SK-N-SH (cell line): Measurements from ENCODE around the gene RANBP10. TPM values are rescaled to one million over a fixed set of nuclear protein-coding genes. Genes with fewer than 3 reads are reported as not detected.
A peak's percentile ranks its signal among the peaks of the same experiment; 100 is the strongest.

ENCODE experiments used
- CTCF ChIA-PET: fragments of 300-600, 350-600 bp; formaldehyde crosslinking; extraction: SDS; loops from one replicate; lab custom pipeline; 2021; lab: Yijun Ruan, JAX
- POLR2A ChIA-PET: fragments of 350-600 bp; sonication (Branson Sonifier 250); formaldehyde crosslinking; extraction: SDS; loops from one replicate; lab custom pipeline; 2020; ENCODE audit warnings: antibody characterized with exemption, inconsistent platforms; lab: Yijun Ruan, JAX
- DNase-seq: peaks from one replicate; pipeline ENCODE4 v3.0.0; 2012
- H2AFZ ChIP-seq: fragments of 200-600 bp; sonication (generic); 2 replicates; pipeline ENCODE4 v1.8.1; 2016; ENCODE audit warnings: antibody characterized with exemption, mild to moderate bottlenecking, low read depth
- H3F3A ChIP-seq: fragments of 200-600 bp; sonication (generic); replicated peaks from 2 replicates; pipeline ENCODE3; 2016; ENCODE audit warnings: antibody characterized with exemption, mild to moderate bottlenecking; ENCODE audit not compliant: insufficient read depth
- H3K27ac ChIP-seq, 2 experiments: fragments of 200-500 bp in 1 of 2; fragments of 200-600 bp in 1 of 2; sonication (Bioruptor generic) in 1 of 2; sonication (generic), shearing (Covaris generic) in 1 of 2; 2 replicates each; pipeline versions ENCODE4 v1.5.1 to v1.6.1; 2014 to 2016; ENCODE audit warnings: low read depth in 2 of 2, inconsistent platforms in 1 of 2, low read length in 1 of 2, mild to moderate bottlenecking in 1 of 2, mixed read lengths in 1 of 2
- H3K27me3 ChIP-seq: fragments of 200-600 bp; sonication (generic), shearing (Covaris generic); 2 replicates; pipeline ENCODE4 v1.6.1; 2016; ENCODE audit warnings: mixed run types; ENCODE audit not compliant: insufficient read depth
- H3K36me3 ChIP-seq, 2 experiments: fragments of 200-500 bp in 1 of 2; fragments of 200-600 bp in 1 of 2; sonication (Bioruptor generic) in 1 of 2; sonication (generic) in 1 of 2; replicated peaks in 1 of 2; 2 replicates each; pipeline versions ENCODE3 to v1.5.1; 2014 to 2016; ENCODE audit warnings: low read length in 1 of 2, mild to moderate bottlenecking in 1 of 2; ENCODE audit not compliant: insufficient read depth in 2 of 2, control insufficient read depth in 1 of 2
- H3K4me1 ChIP-seq, 2 experiments: fragments of 200-500 bp in 1 of 2; fragments of 200-600 bp in 1 of 2; sonication (Bioruptor generic) in 1 of 2; sonication (generic), shearing (Covaris generic) in 1 of 2; 2 replicates each; pipeline versions ENCODE4 v1.5.1 to v1.6.1; 2014 to 2016; ENCODE audit warnings: low read depth in 1 of 2, low read length in 1 of 2, mixed run types in 1 of 2; ENCODE audit not compliant: insufficient read depth in 2 of 2, control insufficient read depth in 1 of 2
- H3K4me2 ChIP-seq: fragments of 200-600 bp; sonication (generic), shearing (Covaris generic); 2 replicates; pipeline ENCODE4 v1.6.1; 2017; ENCODE audit warnings: mixed run types
- H3K4me3 ChIP-seq, 2 experiments: fragments of 200-500 bp in 1 of 2; fragments of 200-600 bp in 1 of 2; sonication (Bioruptor generic) in 1 of 2; sonication (generic), shearing (Covaris generic) in 1 of 2; 2 replicates each; pipeline versions ENCODE4 v1.5.1 to v1.8.1; 2014 to 2016; ENCODE audit warnings: low read depth in 2 of 2, inconsistent platforms in 1 of 2, low read length in 1 of 2, mild to moderate bottlenecking in 1 of 2, mixed read lengths in 1 of 2, moderate library complexity in 1 of 2
- H3K79me2 ChIP-seq: fragments of 200-600 bp; sonication (generic); 2 replicates; pipeline ENCODE4 v1.8.1; 2017; ENCODE audit warnings: mild to moderate bottlenecking; ENCODE audit not compliant: insufficient read depth
- H3K9ac ChIP-seq: fragments of 200-600 bp; sonication (generic); 2 replicates; pipeline ENCODE4 v1.6.1; 2017; ENCODE audit warnings: mixed run types
- H3K9me2 ChIP-seq: fragments of 200-600 bp; sonication (generic); 2 replicates; pipeline ENCODE4 v1.6.1; 2017; ENCODE audit warnings: mixed run types
- H3K9me3 ChIP-seq: fragments of 200-600 bp; sonication (generic); 2 replicates; pipeline ENCODE4 v1.6.1; 2017; ENCODE audit warnings: mixed run types, mild to moderate bottlenecking, moderate library complexity
- H4K20me1 ChIP-seq: fragments of 200-600 bp; sonication (generic); 2 replicates; pipeline ENCODE4 v1.6.1; 2017; ENCODE audit warnings: mild to moderate bottlenecking, mixed run types; ENCODE audit not compliant: insufficient read depth
- CHD2 ChIP-seq: fragments of 150-350 bp; IDR thresholded peaks from 2 replicates; pipeline ENCODE4 v1.6.1; 2018; ENCODE audit warnings: low read length; ENCODE audit not compliant: partially characterized antibody
- ELF1 ChIP-seq: IDR thresholded peaks from 2 replicates; pipeline ENCODE4 v1.4.0; 2012
- EZH2phosphoT487 ChIP-seq: fragments of 200-600 bp; sonication (generic); IDR thresholded peaks from 2 replicates; pipeline ENCODE4 v1.6.1; 2017; ENCODE audit warnings: low read depth, mixed run types, mild to moderate bottlenecking, antibody characterized with exemption, moderate library complexity, borderline replicate concordance
- FOXJ3 ChIP-seq: sonication (generic); formaldehyde crosslinking; IDR thresholded peaks from 2 replicates; pipeline ENCODE4 v1.5.1; 2020; ENCODE audit warnings: mild to moderate bottlenecking, missing genetic modification reagents
- GABPA ChIP-seq: IDR thresholded peaks from 2 replicates; pipeline ENCODE4 v1.4.0; 2012; ENCODE audit warnings: low read depth, mild to moderate bottlenecking
- GATA2 ChIP-seq: sonication (generic); formaldehyde crosslinking; IDR thresholded peaks from 2 replicates; pipeline ENCODE4 v1.5.0; 2020; ENCODE audit warnings: mild to moderate bottlenecking, missing genetic modification reagents
- MXI1 ChIP-seq: IDR thresholded peaks from 2 replicates; pipeline ENCODE4 v1.6.1; 2012; ENCODE audit warnings: mild to moderate bottlenecking, low read depth, low read length, improper control_type of control experiment
- NFIC ChIP-seq: IDR thresholded peaks from 2 replicates; pipeline ENCODE4 v1.4.0; 2012; ENCODE audit warnings: borderline replicate concordance
- NRF1 ChIP-seq: IDR thresholded peaks from 2 replicates; pipeline ENCODE4 v1.6.1; 2012; ENCODE audit warnings: low read depth, mild to moderate bottlenecking, low read length
- PBX3 ChIP-seq: IDR thresholded peaks from 2 replicates; pipeline ENCODE4; 2012
- POLR2AphosphoS5 ChIP-seq: IDR thresholded peaks from 2 replicates; pipeline ENCODE4 v1.6.1; 2012; ENCODE audit warnings: low read depth, low read length
- RAD21 ChIP-seq: IDR thresholded peaks from 2 replicates; pipeline ENCODE4 v1.6.1; 2012; ENCODE audit warnings: mild to moderate bottlenecking, low read length
- RFX5 ChIP-seq: IDR thresholded peaks from 2 replicates; pipeline ENCODE4 v1.6.1; 2012; ENCODE audit warnings: mild to moderate bottlenecking, improper control_type of control experiment, low read length
- SMC3 ChIP-seq: IDR thresholded peaks from 2 replicates; pipeline ENCODE4 v1.6.1; 2012; ENCODE audit warnings: low read depth, low read length, improper control_type of control experiment
- TAF1 ChIP-seq: IDR thresholded peaks from 2 replicates; pipeline ENCODE4 v1.6.1; 2012; ENCODE audit warnings: low read depth, mild to moderate bottlenecking, low read length, moderate library complexity, borderline replicate concordance
- YY1 ChIP-seq: IDR thresholded peaks from 2 replicates; pipeline ENCODE4 v1.4.0; 2012; ENCODE audit warnings: low read depth, mild to moderate bottlenecking
- WGBS: methylation state at CpG from one replicate; pipeline ENCODE4 v1.1.6; 2017; ENCODE audit warnings: low lambda C conversion rate; 5-methylcytosine and 5-hydroxymethylcytosine counted together
- polyA plus RNA-seq, 3 experiments: library from polyadenylated mRNA; depleted of rRNA; stranded (reverse); fragments of >200 nt; gene quantifications; 2 replicates each; pipeline ENCODE4 v1.2.3, GENCODE V29; 2012
- TF ChIP-seq, protein P1 (sequence below): IDR thresholded peaks from 2 replicates; pipeline ENCODE4 v1.4.0; 2012; ENCODE audit warnings: low read depth
- TF ChIP-seq, protein P2 (sequence below): IDR thresholded peaks from 2 replicates; pipeline ENCODE4 v1.6.1; 2012; ENCODE audit warnings: mild to moderate bottlenecking, low read depth, low read length, moderate library complexity

Gene RANBP10
- polyA plus RNA-seq, 1 of the 3 experiments (the other 2 are of a cell fraction) = 12.1 TPM

GRCh38 chr16:67845291-67846062, 39.1 kb upstream of the RANBP10 start:
- H3K4me1 ChIP-seq = peaks cover 34 to 42% of the 10 kb centered on the region in 2 experiments
- H3K9me3 ChIP-seq = no peaks in the 10 kb centered on the region
- TF ChIP-seq NRF1 (no peak), YY1 (no peak), GABPA (no peak), FOXJ3 (CRISPR knock-in tag) (no peak), RAD21 (no peak), PBX3 (no peak), NFIC (no peak), GATA2 (no peak), CHD2 (no peak), EZH2phosphoT487 (no peak), TAF1 (no peak), ELF1 (no peak), SMC3 (no peak), RFX5 (no peak)
- TF ChIP-seq, protein P1, sequence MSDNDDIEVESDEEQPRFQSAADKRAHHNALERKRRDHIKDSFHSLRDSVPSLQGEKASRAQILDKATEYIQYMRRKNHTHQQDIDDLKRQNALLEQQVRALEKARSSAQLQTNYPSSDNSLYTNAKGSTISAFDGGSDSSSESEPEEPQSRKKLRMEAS = no peak
- TF ChIP-seq, all 33 proteins: peak for 0
- Histone ChIP-seq H3K36me3 (peaks cover 2 to 5% of the 10 kb centered on the region in 2 experiments), H3K9ac (peak overlapping the region; percentile 100), H4K20me1 (peaks cover 24% of the 10 kb centered on the region), H3K27ac (peak overlapping the region; percentile 88 to 98), H3K9me2 (no peaks in the 10 kb centered on the region), H3K27me3 (no peaks in the 10 kb centered on the region), H3K4me3 (peak overlapping the region; percentile 71 to 85), H3K4me2 (peak overlapping the region; percentile 91), H3F3A (peaks cover 28% of the 10 kb centered on the region), H2AFZ (no peak overlapping the region), H3K79me2 (peaks cover 71% of the 10 kb centered on the region)
- POLR2A ChIA-PET = interaction anchor here (0.5 to 1.3 kb wide), 6 partner anchors 10 to 316 kb away, joined by 3 to 5 read pairs (median 4); no protein-coding TSS in a partner anchor
- CTCF ChIA-PET = interaction anchor here (0.8 to 6.3 kb wide), 13 partner anchors 12 to 178 kb away, joined by 3 to 66 read pairs (median 5); partner anchors contain the start of genes NRN1L and PSKH1
- no peak for DNase-seq
- 78% methylated on average over 5 of the region's 5 CpGs for WGBS

DNA sequence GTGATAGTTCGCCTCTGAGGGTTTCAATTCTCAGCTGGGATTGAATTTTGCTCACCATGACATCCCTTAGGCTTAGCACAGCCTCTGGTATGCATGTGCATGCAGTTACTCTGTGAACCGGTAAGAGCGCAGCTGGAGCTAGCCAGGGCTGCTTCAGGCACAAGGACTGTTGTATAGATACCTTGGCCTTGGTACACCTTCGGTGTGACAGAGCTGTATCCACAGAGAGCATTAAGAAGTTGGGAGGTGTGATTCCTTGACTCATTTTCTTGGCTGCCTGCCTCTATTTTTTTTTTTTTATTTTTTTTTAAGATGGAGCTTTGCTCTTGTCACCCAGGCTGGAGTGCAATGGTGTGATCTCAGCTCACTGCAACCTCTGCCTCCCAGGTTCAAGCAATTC, 38.1 kb upstream of the RANBP10 start:
- POLR2A ChIA-PET = interaction anchor here (0.9 to 1.3 kb wide), 4 partner anchors 9 to 29 kb away, joined by 3 to 5 read pairs (median 4); no protein-coding TSS in a partner anchor
- no peak for DNase-seq

More for the DNA sequence above, 38.1 kb upstream of the RANBP10 start:
- Histone ChIP-seq H3K79me2 (peaks cover 62% of the 10 kb centered on the region), H3K4me3 (peak overlapping the region; percentile 22 to 97), H3K9me3 (no peaks in the 10 kb centered on the region), H3F3A (peaks cover 28% of the 10 kb centered on the region), H3K4me1 (peaks cover 34 to 42% of the 10 kb centered on the region in 2 experiments), H3K27me3 (no peaks in the 10 kb centered on the region), H4K20me1 (peaks cover 17% of the 10 kb centered on the region), H2AFZ (no peak overlapping the region), H3K9me2 (no peaks in the 10 kb centered on the region), H3K4me2 (peak overlapping the region; percentile 91), H3K9ac (no peak overlapping the region), H3K27ac (peak overlapping the region; percentile 6 to 48; a peak in 2 of 4 replicates), H3K36me3 (peaks cover 0 to 5% of the 10 kb centered on the region in 2 experiments)
- TF ChIP-seq, protein P2, sequence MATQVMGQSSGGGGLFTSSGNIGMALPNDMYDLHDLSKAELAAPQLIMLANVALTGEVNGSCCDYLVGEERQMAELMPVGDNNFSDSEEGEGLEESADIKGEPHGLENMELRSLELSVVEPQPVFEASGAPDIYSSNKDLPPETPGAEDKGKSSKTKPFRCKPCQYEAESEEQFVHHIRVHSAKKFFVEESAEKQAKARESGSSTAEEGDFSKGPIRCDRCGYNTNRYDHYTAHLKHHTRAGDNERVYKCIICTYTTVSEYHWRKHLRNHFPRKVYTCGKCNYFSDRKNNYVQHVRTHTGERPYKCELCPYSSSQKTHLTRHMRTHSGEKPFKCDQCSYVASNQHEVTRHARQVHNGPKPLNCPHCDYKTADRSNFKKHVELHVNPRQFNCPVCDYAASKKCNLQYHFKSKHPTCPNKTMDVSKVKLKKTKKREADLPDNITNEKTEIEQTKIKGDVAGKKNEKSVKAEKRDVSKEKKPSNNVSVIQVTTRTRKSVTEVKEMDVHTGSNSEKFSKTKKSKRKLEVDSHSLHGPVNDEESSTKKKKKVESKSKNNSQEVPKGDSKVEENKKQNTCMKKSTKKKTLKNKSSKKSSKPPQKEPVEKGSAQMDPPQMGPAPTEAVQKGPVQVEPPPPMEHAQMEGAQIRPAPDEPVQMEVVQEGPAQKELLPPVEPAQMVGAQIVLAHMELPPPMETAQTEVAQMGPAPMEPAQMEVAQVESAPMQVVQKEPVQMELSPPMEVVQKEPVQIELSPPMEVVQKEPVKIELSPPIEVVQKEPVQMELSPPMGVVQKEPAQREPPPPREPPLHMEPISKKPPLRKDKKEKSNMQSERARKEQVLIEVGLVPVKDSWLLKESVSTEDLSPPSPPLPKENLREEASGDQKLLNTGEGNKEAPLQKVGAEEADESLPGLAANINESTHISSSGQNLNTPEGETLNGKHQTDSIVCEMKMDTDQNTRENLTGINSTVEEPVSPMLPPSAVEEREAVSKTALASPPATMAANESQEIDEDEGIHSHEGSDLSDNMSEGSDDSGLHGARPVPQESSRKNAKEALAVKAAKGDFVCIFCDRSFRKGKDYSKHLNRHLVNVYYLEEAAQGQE = no peak
- TF ChIP-seq ELF1 = no peak
- no peak for TF ChIP-seq POLR2AphosphoS5
- no peak for TF ChIP-seq RAD21
- TF ChIP-seq MXI1 = peak; percentile 53; the same call in 1 of the 2 replicates
- CTCF ChIA-PET = interaction anchor here (0.6 to 6.3 kb wide), 11 partner anchors 9 to 664 kb away, joined by 3 to 66 read pairs (median 8); partner anchors contain the start of gene NRN1L
- 76% methylated on average over 4 of the region's 4 CpGs for WGBS
